SK-N-MC (cell line): ENCODE results near the gene MRPL9.

Experiments used
- EZH2 ChIP-seq: fragments of 200-600 bp; sonication (generic); IDR thresholded peaks from one replicate; pipeline ENCODE4 v1.6.1; 2017; ENCODE audit warnings: antibody characterized with exemption
- POLR2AphosphoS5 ChIP-seq: IDR thresholded peaks from 2 replicates; pipeline ENCODE4 v1.6.1; 2012; ENCODE audit warnings: mild to moderate bottlenecking, low read depth, low read length, borderline replicate concordance

- TF ChIP-seq POLR2AphosphoS5 (no peak), EZH2 (no peak)
These were observed 41.3 kb downstream of the MRPL9 start for GRCh38 chr1:151721788-151722510.
